NOMO-1 treated with DMSO at 0.1 percent for 48 hours (cell line): ENCODE data around the gene ILKAP.

Experiments
- DNase-seq: peaks from one replicate; lab custom pipeline; 2025; ENCODE audit not compliant: unreplicated experiment; lab: John Stamatoyannopoulos, UW

The ILKAP gene

GRCh38 chr2:238152771-238153688, 50.5 kb downstream of the ILKAP start:
- DNase-seq, result no peak

- DNase-seq, result no peak
These were observed 51.8 kb downstream of the ILKAP start for GRCh38 chr2:238151628-238152235.

DNA sequence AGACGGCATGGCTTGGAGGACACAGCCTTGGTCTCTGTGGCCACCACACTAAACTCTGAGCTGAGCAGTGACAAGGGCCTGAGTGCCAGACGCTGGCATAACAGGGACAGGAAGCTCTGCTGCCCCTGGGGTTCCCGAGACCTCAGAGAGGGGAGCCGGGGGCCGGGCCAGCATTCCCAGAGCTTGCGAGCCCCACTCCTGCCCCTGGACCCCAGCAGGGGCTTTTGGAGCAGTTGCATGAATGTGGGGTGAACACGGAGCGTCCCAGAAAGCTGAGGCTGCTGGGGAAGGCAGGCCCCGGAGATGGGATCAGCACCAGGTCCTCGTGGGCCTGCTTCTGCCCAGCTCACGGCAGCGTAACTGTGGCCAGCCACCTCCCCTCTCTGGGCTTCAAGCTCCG, 52.3 kb downstream of the ILKAP start:
- no peak for DNase-seq

- DNase-seq, result no peak
These were observed 52.8 kb downstream of the ILKAP start for GRCh38 chr2:238150686-238151085.

- DNase-seq, result no peak
These were observed 53.5 kb downstream of the ILKAP start for GRCh38 chr2:238149841-238150572.

- DNase-seq, result no peak
These were observed 54.5 kb downstream of the ILKAP start for GRCh38 chr2:238148981-238149380.

- no peak for DNase-seq
These were observed 56.5 kb downstream of the ILKAP start for GRCh38 chr2:238146884-238147544.

- DNase-seq, result no peak
These were observed 57.6 kb downstream of the ILKAP start for GRCh38 chr2:238145851-238146250.

- no peak for DNase-seq
These were observed 58.4 kb downstream of the ILKAP start for GRCh38 chr2:238145046-238145445.

DNA sequence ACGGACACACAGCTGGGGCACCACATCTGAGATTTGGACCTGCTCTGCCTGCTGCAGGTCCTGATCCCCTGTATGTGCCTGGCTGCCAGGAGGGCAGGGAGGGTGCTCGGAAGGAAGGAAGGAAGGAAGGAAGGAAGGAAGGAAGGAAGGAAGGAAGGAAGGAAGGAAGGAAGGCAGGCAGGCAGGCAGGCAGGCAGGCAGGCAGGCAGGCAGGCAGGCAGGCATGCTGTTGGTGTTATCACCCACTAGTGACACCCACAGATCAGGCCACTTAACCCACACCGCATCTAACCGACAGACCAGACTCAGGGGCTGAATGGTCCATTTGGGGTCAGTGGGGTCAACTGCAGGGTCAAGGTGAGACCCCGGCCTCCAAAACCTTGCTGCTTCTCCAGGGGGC, 59.2 kb downstream of the ILKAP start:
- DNase-seq, result no peak

DNA sequence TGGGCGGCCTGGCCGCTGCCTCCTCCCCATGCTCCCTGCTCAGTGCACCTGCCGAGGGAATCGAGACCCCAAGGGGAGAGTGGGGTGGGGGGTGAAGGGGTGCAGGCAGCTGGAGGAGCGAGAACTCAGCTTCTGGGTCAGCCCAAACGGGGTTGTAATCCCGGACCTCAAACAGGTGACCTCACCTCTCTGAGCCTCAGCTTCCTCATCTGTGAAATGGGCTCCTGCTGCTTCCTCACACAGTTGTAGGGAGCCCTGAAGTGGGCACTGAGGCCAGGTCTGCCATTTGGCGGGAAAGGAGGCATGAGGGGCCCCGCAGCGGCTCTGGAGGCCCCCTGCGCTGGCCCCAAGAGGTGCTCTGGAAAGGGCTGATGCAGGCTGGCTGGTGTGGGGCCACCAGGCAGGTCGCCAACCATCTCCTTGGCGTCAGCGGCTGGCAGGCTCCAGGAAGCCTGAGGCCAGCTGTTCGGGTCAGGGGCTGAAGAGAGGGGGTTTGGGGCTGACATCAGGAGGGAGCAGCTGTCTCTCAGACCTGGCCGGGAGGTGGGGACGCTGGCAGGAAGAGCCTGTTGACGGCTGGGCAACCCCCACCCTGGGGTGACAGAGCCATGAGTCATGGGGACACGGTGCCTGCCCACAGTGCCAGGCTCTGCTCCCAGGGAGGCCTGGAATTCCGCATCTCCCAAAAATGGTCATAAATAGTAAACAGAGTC, 60.1 kb downstream of the ILKAP start:
- DNase-seq, result no peak

DNA sequence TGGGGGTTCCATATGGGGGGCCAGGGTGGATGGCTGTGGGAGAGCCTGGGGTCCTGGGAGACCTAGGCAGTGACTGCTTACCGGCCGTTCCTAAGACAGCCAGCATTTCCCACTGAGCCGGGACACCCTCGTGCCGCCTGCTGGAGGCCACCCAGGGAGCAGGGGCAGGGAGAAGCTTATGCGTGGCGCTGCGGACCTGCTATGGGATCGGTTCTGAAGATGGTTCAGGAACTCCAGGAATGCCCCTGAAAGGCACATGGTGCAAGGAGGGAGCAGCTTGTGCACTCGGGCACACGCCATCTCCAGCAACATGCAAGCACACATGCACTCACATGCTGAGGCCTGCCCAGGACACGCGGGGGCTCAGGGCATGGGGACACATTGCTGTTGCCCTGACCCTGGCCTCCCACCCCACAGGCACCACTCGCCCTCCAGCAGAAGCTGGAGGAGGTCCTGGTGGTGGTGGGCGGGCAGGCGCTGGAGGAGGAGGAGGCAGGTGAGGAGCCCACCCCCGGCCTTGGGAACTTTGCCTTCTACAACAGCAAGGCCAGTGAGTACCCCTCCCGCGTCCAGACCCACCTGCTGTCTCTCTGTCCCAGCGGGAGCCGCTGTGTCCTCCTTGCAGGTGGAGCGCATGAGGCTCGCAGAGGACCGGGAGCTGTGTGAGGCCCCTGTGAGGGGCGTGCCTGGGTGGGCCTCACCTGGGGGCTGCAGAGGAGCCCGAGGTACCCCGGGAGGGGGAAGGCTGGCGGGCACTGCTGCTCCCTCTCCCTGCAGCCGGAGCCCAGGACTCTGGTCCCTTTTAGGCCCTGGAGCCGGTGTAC, 60.9 kb downstream of the ILKAP start:
- no peak for DNase-seq

DNA sequence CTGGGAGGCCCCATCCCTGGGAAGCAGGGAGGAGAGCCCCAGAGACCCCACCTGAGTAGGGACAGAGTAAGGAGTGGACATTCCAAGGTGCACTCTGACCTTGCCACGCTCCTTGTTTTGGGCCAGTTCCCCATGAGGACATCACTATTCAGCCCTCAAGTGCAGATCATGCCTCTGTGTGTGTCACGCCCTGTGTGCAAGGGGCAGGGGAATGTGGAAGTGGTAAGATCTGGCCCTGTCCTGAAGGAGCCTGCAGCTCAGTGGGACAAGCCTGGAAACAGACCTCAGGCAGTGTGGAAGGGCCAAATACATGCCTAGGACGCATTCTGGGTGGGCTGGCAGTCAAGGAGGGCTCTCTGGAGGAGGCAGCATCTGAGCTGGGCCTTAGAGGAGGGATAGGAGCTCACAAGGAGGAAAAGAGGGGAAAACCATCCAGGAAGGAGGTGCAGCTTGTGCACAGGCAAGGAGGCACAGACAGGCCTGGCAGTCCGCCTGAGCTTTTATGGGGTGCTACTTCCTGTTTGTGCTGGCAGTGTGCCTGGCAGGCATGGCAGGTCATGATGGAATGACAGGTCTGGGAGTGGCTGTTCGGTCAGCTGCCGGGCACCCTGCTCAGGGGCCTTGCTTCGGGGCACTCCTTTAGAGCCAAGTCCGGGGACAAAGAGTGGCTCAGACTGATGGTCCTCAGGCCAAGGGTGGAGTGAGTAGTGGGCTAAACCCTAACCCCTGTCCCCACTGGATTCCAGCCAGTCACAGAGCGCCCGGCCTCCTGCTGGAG, 61.8 kb downstream of the ILKAP start:
- DNase-seq, result peak; percentile 34

GRCh38 chr2:238140721-238141540, 62.6 kb downstream of the ILKAP start:
- no peak for DNase-seq

- no peak for DNase-seq
These were observed 63.5 kb downstream of the ILKAP start for GRCh38 chr2:238140040-238140439.

- no peak for DNase-seq
These were observed 64.1 kb downstream of the ILKAP start for GRCh38 chr2:238139196-238140039.
